ENCODE results near the gene SUPT20H.

SUPT20H gene

GRCh38 chr13:37069597-37070103, 10.2 kb upstream of the SUPT20H start:
- ATAC-seq, result no peak
- TF ChIP-seq ZNF565 (CRISPR knock-in tag; conservative IDR thresholded peaks at IDR 0.05; ENCODE audit: low read depth), result no peak
- no peak for TF ChIP-seq ZFP3 (CRISPR knock-in tag; IDR thresholded peaks at IDR 0.05)
- TF ChIP-seq TCF4 (CRISPR knock-in tag; IDR thresholded peaks at IDR 0.05; ENCODE audit: borderline replicate concordance), result no peak
- TF ChIP-seq ISL1 (CRISPR knock-in tag; IDR thresholded peaks at IDR 0.05), result no peak

- TF ChIP-seq ZNF8 (CRISPR knock-in tag; IDR thresholded peaks at IDR 0.05) (no peak), PATZ1 (CRISPR knock-in tag; IDR thresholded peaks at IDR 0.05; ENCODE audit: borderline replicate concordance) (no peak), CSRNP3 (CRISPR knock-in tag; IDR thresholded peaks at IDR 0.05) (no peak), ZC3H10 (CRISPR knock-in tag; IDR thresholded peaks at IDR 0.05) (no peak), ZNF565 (CRISPR knock-in tag; conservative IDR thresholded peaks at IDR 0.05; ENCODE audit: low read depth) (no peak), RARB (CRISPR knock-in tag; IDR thresholded peaks at IDR 0.05) (no peak), PPARA (CRISPR knock-in tag; IDR thresholded peaks at IDR 0.05; ENCODE audit: borderline replicate concordance) (no peak), ISL1 (CRISPR knock-in tag; IDR thresholded peaks at IDR 0.05) (no peak), ESRRG (CRISPR knock-in tag; IDR thresholded peaks at IDR 0.05) (no peak), POU6F1 (CRISPR knock-in tag; IDR thresholded peaks at IDR 0.05; ENCODE audit: borderline replicate concordance, low read depth) (no peak), ZFP3 (CRISPR knock-in tag; IDR thresholded peaks at IDR 0.05) (no peak), TCF4 (CRISPR knock-in tag; IDR thresholded peaks at IDR 0.05; ENCODE audit: borderline replicate concordance) (no peak), CREB5 (CRISPR knock-in tag; IDR thresholded peaks at IDR 0.05; ENCODE audit: low read depth) (no peak)
Measured at GRCh38 chr13:37068962-37069361, 9.5 kb upstream of the SUPT20H start.

GRCh38 chr13:37067874-37068273, 8.4 kb upstream of the SUPT20H start:
- no peak for ATAC-seq
- TF ChIP-seq POU6F1 (CRISPR knock-in tag; IDR thresholded peaks at IDR 0.05; ENCODE audit: borderline replicate concordance, low read depth) (no peak), BACH2 (CRISPR knock-in tag; IDR thresholded peaks at IDR 0.05; ENCODE audit: borderline replicate concordance) (no peak), ISL1 (CRISPR knock-in tag; IDR thresholded peaks at IDR 0.05) (no peak)

More at GRCh38 chr13:37068962-37069361, 9.5 kb upstream of the SUPT20H start:
- ATAC-seq, result peak; percentile 74

- TF ChIP-seq ZFP3 (CRISPR knock-in tag; IDR thresholded peaks at IDR 0.05) (no peak), BACH2 (CRISPR knock-in tag; IDR thresholded peaks at IDR 0.05; ENCODE audit: borderline replicate concordance) (no peak), ARNTL (CRISPR knock-in tag; IDR thresholded peaks at IDR 0.05; ENCODE audit: borderline replicate concordance, low read depth) (no peak), ZNF70 (CRISPR knock-in tag; IDR thresholded peaks at IDR 0.05) (no peak), TSHZ2 (CRISPR knock-in tag; IDR thresholded peaks at IDR 0.05) (no peak), ISL1 (CRISPR knock-in tag; IDR thresholded peaks at IDR 0.05) (no peak), POU6F1 (CRISPR knock-in tag; IDR thresholded peaks at IDR 0.05; ENCODE audit: borderline replicate concordance, low read depth) (no peak), SNAI2 (CRISPR knock-in tag; IDR thresholded peaks at IDR 0.05) (no peak), OSR1 (CRISPR knock-in tag; IDR thresholded peaks at IDR 0.05) (no peak), GLIS3 (CRISPR knock-in tag; IDR thresholded peaks at IDR 0.05) (no peak)
- no peak for ATAC-seq
Measured at GRCh38 chr13:37065890-37066526, 6.5 kb upstream of the SUPT20H start.

Data from SK-N-SH treated with all-trans-retinoic acid at 6 μM for 48 hours (cell line).